ENCODE measurements around the gene MIA.
A peak's percentile ranks its signal among the peaks of the same experiment; 100 is the strongest.
"Not testable (repeated sequence)": the region's sequence is repeated elsewhere in the genome, so short reads cannot be mapped to it uniquely, and the experiment has no call there.

The MIA gene

DNA sequence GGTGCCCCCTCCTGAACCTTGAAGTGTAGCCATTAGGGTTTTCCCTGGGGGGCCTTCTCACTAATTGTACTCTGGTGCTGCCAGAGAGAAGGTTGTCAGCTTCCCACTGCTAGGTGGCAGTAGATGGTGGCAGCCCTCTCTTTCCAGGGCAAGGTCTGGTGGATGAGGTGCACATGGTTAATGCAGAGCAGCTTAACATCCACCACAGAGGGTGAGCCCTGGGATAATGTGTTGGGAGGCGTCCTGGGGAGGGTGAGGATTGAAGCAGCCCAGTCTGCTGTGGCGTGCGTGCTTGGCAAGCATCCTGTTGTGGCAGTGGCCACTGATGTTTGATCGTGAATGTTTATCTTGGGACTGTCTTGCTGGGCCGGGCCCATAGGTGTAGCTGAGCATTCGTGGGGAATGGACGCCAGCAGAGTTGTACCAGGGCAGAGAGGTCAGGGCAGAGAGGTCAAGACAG is 29.5 kb downstream of the MIA start:
- DNase-seq, result no peak

DNA sequence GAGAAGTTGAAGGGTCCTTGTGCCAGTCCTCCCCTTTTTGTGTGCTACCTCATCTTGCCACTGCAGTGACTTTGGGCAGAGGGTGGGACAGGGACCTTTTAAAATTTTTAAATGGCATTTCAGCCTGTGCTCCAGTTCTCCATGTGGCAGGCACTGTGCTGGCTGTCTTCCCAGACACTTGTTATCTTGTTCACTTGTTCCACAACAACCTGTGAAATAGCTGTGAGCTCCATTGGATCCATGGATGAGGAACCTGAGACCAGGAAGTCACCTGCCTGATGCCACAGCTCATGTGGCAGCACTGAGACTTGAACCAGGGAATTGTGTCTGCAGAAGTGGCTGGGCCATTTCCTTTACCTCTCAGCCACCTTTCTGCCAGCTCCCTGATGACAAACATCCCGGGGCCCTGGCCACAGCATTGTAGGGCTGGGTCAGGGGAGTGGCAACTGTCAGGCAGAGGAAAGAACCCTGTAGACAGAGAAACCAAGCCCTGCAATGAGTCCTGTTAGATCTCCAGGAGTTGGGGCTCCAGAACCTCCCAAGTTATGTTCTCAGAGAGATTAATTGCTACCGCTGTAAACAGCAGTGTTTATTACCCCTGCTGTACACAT is 30.0 kb downstream of the MIA start:
- no peak for DNase-seq

DNA sequence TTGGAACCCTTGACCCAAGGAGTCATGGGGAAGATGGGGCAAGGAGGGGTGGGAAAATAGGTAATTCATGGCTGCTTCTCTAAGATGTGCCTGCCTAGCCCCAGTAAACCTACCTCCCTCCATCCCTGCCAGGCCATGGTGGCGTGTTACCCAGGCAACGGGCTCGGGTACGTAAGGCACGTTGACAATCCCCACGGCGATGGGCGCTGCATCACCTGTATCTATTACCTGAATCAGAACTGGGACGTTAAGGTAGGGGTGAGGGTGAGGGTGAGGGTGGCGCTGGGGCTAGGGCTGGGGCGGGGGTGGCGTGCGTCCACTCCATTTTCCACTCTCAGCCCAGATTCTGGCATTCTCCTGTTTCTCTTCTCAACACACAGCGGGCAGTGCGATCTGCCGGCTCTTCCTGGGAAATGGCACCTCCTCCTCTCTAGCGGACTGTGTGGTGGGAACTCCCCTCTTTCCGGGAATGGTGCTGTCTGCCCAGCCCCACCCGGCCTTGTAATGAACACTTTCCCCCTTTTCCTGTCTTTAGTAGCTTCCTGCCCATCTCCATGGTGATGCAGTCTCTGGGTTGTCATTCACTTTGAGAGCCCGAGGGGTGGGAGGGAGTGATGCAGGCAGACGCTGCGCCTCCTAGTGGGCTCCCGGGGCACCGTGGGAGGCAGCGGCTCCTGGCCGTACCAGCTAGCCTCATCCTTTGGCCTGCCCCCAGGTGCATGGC is 31.3 kb downstream of the MIA start:
- peak; percentile 82 for DNase-seq

DNA sequence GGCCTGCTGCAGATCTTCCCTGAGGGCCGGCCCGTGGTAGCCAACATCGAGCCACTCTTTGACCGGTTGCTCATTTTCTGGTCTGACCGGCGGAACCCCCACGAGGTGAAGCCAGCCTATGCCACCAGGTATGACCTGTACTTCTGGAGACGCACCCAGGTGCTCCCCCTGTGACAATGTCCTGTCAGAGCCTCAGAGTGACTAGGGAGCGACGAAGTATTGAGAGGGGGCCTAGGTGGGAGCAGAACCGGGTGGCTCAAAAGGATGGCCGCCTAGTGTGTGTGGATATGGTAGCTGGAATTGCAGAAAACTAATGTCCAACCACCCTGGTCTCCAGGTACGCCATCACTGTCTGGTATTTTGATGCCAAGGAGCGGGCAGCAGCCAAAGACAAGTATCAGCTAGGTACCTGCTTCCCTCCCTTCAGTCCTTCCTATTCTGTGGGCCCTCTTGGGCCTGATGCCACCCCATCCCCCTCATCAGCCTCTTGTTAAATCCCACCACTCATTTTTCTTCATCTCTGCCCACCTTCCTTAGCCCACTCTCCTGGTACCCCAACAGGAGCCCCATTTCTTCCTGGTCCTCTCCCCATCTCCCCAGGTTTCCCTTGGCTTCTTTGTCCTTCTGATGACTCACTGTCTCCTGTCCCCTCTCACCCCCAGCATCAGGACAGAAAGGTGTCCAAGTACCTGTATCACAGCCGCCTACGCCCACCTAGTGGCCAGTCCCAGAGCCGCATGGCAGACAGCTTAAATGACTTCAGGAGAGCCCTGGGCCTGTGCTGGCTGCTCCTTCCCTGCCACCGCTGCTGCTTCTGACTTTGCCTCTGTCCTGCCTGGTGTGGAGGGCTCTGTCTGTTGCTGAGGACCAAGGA is 32.1 kb downstream of the MIA start:
- no peak for DNase-seq

DNA sequence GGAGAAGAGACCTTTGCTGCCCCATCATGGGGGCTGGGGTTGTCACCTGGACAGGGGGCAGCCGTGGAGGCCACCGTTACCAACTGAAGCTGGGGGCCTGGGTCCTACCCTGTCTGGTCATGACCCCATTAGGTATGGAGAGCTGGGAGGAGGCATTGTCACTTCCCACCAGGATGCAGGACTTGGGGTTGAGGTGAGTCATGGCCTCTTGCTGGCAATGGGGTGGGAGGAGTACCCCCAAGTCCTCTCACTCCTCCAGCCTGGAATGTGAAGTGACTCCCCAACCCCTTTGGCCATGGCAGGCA is 32.7 kb downstream of the MIA start:
- no peak for DNase-seq

DNA sequence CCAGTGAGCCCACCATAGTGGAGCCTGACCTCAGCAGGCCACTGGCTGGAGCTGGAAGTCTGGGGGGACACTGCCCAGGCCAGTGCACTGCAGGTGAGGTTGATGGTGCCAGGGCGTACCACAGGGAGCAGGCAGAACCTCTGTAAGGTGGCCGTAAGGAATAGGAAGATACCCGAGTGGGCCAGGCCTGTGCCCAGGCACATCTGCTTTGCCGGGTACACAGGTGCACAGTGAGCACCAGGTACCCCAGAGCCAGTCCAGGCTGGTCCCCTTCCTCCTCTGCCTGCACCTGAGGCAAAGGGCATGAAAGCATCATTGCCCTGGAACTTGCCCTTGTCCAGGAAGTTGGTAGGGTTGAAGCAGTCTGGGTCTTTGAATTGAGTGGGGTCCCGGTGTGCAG is 33.2 kb downstream of the MIA start:
- DNase-seq, result no peak

DNA sequence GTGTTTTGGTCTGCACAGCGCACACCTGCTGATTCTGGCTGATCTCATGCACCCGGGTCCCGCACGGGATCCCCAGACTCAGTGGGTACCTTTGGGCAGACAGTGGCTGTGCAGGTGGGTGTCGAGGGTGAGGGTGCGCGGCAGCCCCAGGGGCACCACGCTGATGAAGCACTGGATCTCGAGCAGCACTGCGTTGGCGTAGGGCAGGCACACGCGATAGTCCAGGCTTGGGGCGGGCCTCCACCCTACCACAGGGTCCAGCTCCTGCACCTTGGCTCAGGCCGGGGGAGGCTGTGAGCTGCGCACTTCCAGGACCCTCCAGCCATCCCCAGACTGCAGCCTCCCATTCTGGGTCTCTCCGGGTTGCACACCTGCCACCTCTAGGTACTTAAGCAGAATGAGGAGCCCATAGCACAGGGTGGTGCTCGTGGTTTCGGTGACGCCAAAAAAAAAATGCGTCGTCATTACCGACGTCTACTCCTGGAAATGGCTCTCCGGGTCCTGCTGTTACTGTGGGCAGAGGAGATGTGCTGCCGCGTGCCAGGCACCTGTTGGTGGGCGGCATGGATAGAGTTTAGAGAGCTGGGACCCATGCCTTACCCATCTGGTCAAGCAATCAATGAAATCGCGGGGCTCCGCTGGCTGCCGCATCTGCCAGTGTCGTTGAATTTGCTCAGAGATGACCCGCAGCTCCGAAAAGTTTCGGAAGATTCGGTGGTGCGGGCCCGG is 34.2 kb downstream of the MIA start:
- no peak for DNase-seq

DNA sequence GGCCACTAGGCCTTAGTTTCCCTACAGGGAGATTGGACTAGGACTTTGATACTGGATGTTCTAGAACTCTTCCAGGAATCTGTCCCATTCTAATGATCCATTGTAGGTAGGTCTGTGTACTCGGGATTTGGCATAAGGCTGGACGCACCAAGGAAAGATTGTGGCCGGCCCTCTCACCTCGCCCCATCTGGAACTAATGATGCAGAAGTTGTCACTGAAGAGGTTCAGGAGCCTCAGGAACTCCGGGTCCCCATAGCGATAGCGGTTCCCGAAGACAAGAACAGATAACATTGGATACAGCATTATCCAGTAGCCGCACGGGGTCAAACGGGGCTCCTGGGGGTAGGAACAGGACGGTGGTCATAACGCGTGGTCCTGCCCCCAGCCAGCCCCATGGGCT is 34.8 kb downstream of the MIA start:
- DNase-seq, result no peak

DNA sequence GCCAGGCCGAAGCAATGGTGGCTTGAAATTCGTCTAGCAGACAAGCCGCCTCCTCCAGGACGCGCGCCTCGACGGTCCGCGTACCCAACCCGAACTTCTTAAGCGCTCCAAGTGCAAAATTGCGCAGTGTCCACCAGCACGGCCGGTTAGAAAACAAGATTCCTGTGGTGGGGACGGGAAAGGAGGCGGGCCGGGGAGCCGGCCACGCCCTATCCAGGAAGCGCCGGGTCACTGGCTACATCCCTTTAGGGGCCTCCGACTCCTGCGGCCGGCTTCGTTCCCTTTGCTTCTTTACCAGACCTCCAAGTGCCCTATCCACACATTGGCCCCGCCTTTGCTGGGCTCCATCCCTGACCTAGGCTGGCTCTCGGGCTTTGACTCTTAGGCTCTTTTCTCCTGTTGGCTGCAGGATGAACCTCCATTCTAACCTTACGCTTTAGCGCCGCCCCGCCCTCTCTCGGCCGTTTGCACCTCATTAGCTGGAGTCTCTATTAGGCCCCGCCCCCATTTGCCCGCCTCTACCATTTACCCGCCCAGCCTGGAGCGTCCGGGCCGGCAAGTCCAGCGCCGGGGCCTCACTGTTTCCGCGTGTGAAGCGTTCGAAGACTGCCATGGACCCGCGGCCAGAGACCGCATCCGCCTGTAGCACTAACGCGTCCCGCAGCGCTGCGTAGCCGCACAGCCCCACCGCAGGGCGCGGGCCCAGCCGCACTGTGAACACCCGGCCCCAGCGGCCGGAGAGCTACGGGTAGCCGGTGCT is 35.5 kb downstream of the MIA start:
- DNase-seq, result peak; percentile 56

DNA sequence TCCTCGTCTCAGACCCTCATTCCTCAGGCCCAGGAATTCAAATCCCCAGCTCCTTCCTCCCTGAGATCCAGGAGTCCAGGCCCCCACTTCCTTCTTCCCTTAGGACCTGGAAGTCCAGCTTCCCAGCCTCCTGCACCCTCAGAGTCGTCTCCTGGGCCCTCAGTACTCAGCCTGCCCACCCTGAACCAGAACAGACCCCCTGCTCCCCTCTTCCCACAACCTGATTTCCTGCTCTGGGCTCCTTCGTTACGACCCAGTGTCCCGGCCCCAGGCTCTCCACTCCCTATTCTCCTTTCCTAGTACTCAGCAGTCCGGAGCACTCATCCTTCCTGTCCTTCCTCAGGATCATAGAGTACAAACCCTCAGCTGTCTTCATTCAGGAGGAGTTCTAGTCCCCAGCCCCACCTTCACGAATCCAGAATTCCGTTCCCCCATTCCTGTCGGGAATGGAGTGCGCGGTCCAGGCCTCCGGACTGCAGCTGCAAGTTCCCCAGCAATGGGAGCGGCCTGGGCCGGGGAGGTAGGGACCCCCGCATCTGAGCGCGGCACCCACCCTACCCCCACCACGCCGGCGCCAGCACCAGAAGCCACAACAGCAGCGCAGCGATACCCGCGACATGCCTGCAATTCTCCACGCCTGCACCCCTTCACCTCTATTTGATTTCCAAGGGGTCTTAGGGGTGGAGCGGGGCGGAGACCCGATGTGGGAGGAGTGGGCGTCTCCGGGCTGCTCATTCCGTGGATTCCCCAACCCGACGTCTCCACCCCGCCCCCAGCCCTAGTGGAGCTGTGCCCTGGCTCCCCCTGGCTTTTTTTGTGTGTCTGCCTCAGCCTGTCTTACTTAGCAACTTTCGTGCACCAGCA is 36.4 kb downstream of the MIA start:
- no peak for DNase-seq

DNA sequence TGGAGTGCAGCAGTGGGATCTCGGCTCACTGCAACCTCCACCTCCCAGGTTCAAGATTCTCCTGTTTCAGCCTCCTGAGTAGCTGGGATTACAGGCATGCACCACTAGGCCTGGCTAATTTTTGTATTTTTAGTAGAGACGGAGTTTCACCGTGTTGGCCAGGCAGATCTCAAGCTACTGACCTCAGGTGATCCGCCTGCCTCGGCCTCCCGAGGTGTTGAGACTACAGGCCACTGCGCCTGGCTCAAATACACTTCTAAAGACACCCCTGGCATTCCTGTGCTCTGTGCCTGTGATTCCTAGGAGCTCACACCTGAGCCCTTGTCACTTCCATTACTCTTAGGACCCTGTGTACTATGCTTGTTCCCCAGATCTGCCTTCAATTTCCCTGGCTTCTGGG is 37.2 kb downstream of the MIA start:
- not testable (repeated sequence) for DNase-seq

DNA sequence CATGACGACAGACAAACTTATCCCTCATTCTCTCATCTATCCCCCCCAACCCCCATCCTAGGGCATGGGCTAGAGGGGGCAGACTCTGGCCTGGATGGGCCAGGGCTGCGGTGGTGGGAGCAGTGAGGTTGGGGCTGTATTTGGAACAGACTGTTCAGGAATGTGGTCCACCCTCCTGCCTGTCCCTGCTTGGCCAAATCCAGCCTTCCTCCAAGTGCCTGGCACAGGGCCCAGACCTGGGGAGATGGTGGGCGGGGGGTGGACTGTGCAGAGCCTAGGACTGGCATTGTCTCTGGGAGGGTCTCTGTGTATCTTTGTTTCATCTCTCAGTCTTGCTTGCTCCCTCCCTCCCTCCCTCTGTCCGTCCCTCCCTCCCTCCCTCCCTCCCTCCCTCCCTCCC is 37.9 kb downstream of the MIA start:
- DNase-seq, result no peak

DNA sequence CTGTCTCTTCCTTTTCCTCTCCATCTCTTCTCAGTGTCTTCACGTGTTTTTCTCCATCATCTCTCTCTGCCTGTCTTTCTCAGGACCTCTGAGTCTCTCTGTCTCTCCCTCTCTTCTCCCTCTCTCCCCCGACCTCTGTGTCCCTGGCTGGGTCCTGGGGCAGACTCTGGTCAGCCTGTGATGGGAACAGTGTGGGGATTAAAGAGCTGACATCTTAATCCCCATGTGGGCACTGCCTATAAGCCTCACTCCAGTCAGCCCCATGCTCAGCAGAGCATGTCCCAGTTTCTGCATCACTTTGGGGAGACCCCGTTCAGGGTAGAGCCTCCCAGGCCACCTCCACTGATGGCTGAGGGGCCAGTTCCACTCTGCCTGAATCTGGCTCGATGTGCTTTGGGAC is 39.9 kb downstream of the MIA start:
- no peak for DNase-seq

DNA sequence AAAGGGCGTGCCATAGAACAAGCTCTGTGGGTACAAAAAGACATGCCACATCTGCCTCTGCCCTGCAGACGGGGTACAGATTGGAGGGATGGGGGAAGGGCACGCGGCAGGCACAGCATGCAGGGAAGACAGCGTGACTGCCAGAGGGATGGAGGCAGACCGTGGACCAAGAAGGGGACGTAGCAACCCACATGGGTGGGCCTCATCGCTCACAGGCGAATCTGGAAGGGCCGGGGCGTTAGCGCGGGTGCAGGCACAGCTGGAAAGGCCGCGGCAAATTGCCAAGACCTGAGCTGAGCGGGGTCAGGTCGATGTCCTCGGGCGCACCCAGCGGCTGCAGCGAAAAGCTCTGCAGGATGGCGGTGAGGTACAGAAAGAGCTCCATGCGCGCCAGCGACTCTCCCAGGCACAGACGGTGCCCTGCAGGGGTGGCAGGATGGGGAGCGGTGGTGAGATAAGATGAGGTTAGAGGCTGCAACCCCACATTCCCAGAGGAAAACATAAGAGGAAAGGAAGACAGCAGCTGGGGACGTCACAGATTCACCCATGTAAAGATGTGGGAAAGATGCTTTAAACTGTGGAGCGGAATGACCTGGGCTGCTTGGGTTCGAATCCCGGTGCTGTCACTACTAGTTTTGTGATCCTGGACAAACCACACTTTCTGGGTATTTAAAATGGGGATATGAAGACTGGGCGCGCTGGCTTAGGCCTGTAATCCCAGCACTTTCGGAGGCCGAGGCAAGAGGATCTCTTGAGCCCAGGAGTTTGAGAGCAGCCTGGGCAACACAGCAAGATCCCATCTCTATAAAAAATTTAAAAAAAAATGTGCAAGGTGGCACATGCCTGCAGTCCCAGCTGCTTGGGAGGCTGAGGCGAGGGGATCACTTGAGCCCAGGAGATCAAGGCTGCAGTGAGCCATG is 43.4 kb downstream of the MIA start:
- peak; percentile 85 for DNase-seq

DNA sequence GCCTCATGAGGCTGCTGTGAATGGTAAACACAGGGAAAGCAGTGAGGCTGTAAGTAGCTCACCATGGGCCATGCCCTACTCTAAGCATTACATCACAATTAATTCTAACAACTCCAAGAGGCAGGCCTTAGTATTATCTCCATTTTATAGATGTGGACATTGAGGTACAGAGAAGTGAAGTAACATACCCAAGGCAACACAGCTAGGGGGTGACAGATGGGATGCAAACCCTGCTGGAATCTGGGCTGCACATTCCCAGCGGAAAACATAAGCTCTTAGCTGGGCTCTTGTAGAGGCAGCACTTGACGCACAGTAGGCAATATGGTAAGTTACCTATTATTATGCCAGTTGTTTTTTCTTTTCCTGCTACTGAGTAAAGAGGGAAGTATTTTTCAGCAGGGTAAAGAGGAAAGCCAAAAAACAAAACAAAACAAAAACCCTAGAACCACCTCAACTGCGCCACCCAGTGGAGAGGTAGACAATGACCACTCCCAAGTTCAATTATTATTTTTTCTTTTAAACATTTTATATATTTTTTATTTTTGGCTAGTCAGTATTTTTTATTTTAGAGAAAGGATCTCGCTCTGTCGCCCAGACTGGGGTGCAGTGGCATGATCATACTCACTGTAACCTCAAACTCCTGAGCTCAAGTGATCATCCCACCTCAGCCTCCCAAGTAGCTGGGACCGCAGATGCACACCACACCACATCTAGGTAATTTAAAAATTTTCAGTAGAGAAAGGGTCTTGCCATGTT is 44.3 kb downstream of the MIA start:
- DNase-seq, result peak; percentile 69

DNA sequence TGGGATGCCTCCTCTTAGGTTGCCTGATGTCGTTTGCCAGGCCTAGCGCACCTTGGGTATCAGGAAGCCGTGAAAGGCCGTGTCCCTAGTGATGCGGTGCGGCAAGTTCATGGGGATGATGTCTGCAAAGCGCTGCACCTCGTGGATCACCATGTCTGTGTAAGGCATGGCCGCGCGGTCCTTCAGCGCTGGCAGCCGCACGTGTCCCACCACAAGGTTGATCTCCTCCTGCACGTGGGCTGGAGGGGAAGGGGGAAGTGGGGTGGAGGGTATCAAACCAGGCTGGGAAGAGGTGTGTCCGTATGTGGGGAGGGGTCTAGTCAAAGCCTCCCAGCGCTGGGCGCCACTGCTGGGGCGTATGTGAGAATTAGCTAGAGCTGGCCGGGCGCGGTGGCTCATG is 46.8 kb downstream of the MIA start:
- no peak for DNase-seq

DNA sequence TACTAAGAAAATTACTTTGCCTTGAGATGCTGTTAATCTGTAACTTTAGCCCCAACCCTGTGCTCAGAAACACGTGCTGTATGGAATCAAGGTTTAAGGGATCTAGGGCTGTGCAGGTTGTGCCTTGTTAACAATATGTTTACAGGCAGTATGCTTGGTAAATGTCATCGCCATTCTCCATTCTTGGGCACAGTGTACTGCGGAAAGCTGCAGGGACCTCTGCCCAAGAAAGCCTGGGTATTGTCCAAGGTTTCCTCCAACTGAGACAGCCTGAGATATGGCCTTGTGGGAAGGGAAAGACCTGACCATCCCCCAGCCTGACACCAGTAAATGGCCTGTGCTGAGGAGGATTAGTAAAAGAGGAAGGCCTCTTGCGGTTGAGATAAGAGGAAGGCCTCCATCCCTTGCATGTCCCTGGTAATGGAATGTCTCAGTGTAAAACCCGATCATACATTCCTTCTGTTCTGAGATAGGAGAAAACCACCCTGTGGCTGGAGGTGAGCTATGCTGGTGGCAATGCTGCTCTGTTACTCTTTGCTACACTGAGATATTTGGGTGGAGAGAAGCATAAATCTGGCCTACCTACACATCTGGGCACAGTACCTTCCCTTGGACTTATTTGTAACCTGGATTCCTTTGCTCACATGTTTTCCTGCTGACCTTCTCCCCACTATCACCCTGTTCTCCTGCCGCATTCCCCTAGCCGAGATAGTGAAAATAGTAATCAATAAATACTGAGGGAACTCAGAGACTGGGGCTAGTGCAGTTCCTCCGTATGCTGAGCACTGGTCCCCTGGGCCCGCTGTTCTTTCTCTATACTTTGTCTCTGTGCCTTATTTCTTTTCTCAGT is 47.6 kb downstream of the MIA start:
- not testable (repeated sequence) for DNase-seq

DNA sequence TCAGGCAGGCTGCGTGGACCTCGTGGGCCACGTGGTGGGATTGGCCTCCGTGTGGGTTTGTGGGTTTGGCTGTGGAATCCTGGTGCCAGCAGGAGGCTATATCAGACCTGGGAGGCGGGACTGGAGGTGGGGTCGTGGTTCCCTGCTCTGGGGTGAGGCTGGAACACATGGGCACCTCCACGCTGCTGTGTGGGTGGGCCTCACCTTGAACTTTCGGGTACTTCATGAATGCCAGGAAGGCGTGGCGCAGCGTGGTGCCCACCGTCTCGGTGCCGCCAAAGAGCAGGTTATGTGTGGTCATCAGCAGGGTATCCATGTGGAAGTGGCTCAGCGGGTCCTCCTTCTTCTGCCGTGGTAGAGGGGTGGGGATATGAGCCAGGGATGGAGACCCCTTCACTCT is 49.6 kb downstream of the MIA start:
- not testable (repeated sequence) for DNase-seq
